ENCODE measurements around the gene CORO1C.

The CORO1C gene

DNA sequence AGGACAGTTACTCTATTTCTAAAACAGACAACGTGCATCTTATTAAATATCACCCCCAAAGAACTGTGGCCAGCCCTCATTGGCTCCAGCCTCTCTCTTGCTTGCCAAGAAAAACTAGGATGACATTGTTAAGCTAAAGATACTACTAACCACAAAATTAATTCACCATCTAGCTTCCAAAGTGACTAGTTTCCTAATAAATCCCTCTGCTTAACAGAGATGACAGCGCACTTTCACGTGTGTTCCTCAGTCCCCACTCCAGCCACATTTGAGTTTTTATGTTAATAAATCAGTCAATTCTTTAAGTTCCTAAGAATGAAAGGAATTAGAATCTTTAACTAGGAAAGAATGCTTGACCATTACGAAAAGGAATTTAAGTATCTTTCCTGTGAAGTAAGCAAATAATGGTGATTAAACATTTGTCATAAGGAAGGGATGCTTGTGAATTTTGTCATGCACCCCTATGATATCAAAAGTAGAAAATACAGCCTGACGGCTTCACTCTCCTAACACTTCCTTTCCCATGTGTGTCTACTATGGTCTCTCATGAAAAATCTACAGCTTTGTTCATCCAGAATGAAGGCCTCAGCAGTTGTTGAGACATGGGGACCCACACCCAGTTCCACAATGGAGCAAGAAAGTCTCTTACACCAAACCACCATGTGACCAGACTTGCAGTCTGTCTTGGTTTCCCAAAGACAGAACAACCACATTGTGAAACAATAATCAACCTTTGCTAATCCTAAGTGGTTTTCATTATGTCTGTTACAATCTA lies 8.1 kb downstream of the CORO1C start:
- TF ChIP-seq, protein P1, sequence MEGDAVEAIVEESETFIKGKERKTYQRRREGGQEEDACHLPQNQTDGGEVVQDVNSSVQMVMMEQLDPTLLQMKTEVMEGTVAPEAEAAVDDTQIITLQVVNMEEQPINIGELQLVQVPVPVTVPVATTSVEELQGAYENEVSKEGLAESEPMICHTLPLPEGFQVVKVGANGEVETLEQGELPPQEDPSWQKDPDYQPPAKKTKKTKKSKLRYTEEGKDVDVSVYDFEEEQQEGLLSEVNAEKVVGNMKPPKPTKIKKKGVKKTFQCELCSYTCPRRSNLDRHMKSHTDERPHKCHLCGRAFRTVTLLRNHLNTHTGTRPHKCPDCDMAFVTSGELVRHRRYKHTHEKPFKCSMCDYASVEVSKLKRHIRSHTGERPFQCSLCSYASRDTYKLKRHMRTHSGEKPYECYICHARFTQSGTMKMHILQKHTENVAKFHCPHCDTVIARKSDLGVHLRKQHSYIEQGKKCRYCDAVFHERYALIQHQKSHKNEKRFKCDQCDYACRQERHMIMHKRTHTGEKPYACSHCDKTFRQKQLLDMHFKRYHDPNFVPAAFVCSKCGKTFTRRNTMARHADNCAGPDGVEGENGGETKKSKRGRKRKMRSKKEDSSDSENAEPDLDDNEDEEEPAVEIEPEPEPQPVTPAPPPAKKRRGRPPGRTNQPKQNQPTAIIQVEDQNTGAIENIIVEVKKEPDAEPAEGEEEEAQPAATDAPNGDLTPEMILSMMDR (IDR thresholded peaks at IDR 0.05; ENCODE audit: control insufficient read depth, extremely low read depth, insufficient read depth): no peak
- no peak overlapping the region for H3K4me3 ChIP-seq (ENCODE audit: low read depth, low read length)
- no peak for DNase-seq (ENCODE audit: low read depth)

DNA sequence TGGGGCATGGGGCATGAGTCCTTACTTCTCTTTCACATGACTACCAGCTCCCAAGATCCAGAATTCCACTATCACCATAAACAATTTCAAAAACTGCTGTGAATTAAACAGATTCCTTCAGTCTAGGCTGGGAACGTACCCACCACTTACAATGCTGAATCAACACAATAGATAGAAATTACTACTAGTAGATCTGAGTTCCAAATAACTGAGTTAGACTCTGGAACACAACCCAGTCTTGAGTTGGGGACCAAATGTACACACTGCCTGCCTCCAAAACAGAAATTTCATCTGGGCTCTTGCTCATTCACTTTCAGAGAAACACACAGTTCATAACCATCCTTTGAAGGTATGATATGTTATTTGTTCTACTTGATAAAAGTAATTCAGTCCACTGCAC lies 8.9 kb downstream of the CORO1C start:
- TF ChIP-seq, protein P1 (IDR thresholded peaks at IDR 0.05; ENCODE audit: control insufficient read depth, extremely low read depth, insufficient read depth): no peak
- no peak for DNase-seq (ENCODE audit: low read depth)
- H3K4me3 ChIP-seq (ENCODE audit: low read depth, low read length): no peak overlapping the region

DNA sequence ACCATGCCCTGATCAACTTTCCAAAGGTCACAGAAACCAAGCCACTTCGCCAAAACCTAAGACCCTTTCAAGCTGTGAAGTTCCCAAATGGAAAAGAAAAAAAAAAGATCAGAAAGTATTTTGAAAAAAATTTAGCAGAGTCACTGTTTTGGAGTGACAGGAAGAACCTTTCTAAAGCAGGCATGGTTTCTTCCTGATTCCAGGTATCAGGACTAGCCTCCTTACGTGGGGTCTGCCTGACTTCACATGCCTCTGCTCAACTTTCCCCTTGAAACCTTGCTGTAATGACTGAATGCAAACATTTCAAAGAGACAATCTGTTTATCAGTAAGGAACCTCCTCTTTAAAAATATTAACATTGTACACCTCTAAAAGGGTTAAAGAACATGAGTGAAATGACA lies 9.5 kb downstream of the CORO1C start:
- no peak for DNase-seq (ENCODE audit: low read depth)
- no peak overlapping the region for H3K4me3 ChIP-seq (ENCODE audit: low read depth, low read length)
- TF ChIP-seq, protein P1 (IDR thresholded peaks at IDR 0.05; ENCODE audit: control insufficient read depth, extremely low read depth, insufficient read depth): no peak

DNA sequence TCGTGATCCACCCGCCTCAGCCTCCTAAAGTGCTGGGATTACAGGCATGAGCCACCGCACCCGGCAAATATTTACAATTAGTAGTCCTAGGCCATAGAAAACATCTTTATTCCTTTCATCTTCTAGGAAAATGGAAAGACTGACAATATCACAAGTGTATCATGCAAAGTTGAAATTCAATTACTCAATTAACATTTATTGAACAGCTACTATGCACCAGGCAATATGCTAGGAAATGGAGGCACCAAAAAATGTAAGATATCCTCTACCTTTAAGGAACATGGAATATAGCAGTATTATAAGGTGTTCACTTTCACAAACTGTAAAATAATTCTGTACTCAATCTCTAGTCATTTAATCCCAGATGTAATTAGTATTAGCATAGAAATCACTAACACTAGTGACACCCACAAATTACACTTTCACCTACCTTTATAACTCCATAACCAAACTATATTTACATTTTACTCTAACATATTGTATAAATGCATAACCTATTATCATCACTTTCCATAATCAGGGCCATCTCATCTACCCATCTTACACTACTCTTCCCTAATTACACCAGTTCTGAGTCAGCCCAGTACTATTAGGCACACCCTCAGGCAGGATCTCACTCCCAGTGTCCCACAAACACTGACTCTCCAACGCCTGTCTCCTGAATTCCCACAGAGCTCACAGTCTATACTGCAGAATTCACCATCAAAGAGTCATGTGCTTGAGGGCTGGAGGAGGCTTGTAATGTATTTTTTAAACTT lies 10.4 kb downstream of the CORO1C start:
- TF ChIP-seq, protein P1 (IDR thresholded peaks at IDR 0.05; ENCODE audit: control insufficient read depth, extremely low read depth, insufficient read depth): no peak
- DNase-seq (ENCODE audit: low read depth): no peak
- H3K4me3 ChIP-seq (ENCODE audit: low read depth, low read length): no peak overlapping the region

DNA sequence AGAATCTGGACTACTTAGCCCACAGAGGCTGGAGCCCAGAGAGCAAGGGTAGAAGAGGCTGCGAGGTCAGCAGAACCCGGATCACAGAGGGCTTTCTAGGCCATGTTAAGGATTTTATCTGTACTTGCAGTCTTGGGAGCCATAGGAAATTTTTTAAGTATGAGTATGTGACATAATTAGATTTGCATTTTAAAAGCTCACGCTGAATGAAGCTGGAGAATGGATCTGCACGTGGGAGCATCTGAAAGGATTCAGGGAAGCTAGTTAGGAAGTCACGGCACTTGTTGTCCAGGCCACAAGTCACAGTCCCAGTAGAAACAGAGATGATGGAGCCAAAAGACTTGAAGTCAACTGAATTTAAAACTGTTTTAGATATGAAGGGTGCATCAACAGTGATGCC lies 14.1 kb downstream of the CORO1C start:
- no peak overlapping the region for H3K4me3 ChIP-seq (ENCODE audit: low read depth, low read length)
- no peak for DNase-seq (ENCODE audit: low read depth)
- TF ChIP-seq, protein P1 (IDR thresholded peaks at IDR 0.05; ENCODE audit: control insufficient read depth, extremely low read depth, insufficient read depth): no peak

DNA sequence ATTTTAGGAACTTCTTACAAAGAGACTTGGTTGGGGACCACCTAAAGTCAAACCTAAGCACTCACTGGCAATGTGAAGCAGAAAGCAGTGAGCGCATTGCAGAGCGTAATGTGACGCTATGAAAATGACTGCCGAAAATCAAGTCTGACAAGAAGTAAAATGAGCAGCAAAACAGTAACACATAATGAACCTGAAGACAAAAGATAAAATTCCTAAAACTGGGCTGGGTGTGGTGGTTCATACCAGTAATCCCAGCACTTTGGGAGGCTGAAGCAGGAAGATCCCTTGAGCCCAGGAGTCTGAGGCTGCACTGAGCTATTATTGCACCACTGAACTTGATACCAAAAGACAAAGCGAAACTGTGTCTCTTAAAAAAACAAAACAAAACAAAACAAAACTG lies 16.5 kb downstream of the CORO1C start:
- TF ChIP-seq, protein P1 (IDR thresholded peaks at IDR 0.05; ENCODE audit: control insufficient read depth, extremely low read depth, insufficient read depth): no peak
- no peak overlapping the region for H3K4me3 ChIP-seq (ENCODE audit: low read depth, low read length)
- no peak for DNase-seq (ENCODE audit: low read depth)

All from LNCaP clone FGC (cell line).